Neural crest cell (in vitro differentiated cells): Measurements from ENCODE around the gene SORCS2. TPM values are rescaled to one million over a fixed set of nuclear protein-coding genes. Genes with fewer than 3 reads are reported as not detected.

Experiments
- DNase-seq: peaks from one replicate; pipeline ENCODE4 v3.0.0; 2021; ENCODE audit warnings: low read depth, mixed read lengths, low spot score
- H3K27ac Mint-ChIP-seq: one replicate; pipeline ENCODE4 v1.8.0; 2021; ENCODE audit warnings: mild to moderate bottlenecking, mixed read lengths; ENCODE audit not compliant: unreplicated experiment
- H3K27me3 Mint-ChIP-seq: 2 replicates; pipeline ENCODE4 v1.8.0; 2021; ENCODE audit warnings: low read depth, mild to moderate bottlenecking, mixed read lengths
- H3K36me3 Mint-ChIP-seq: 2 replicates; pipeline ENCODE4 v1.8.0; 2021; ENCODE audit warnings: low read depth, mild to moderate bottlenecking, mixed read lengths
- H3K4me1 Mint-ChIP-seq: 2 replicates; pipeline ENCODE4 v1.8.0; 2021; ENCODE audit warnings: mixed read lengths
- H3K4me3 Mint-ChIP-seq: one replicate; pipeline ENCODE4 v1.8.0; 2021; ENCODE audit warnings: mild to moderate bottlenecking, mixed read lengths
- H3K9me3 Mint-ChIP-seq: 2 replicates; pipeline ENCODE4 v1.8.0; 2021; ENCODE audit warnings: mixed read lengths
- total RNA-seq: library from RNA; stranded (reverse); gene quantifications from 2 replicates; pipeline ENCODE4 v1.2.1, GENCODE V29; 2021
- TF ChIP-seq, protein P1 (sequence below): fragments of 200-600 bp; sonication (generic); conservative IDR thresholded peaks from 2 replicates; pipeline ENCODE4 v1.5.0; 2021; ENCODE audit warnings: antibody characterized with exemption, mild to moderate bottlenecking

Gene SORCS2
- total RNA-seq, 1 donor from 2014 or later = 1.1 TPM

DNA sequence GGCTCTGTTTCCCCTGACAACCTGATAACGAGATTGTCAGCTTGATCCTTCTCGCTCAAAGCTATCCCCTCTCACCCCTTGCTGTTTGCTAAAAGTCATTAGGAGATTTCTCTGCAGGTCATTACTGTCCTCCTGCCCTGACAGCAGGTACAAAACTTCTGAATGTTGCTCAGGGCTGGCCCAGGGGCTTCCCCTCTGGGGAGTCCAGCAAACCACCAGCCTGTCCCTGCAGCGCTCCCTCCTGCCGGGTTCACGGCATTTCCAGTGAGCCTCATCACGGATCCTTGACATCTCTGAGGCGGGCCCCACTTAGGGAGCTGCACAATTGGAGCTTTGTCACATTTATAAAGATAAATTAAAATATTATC is 5.2 kb upstream of the SORCS2 start:
- H3K27me3 Mint-ChIP-seq = peaks cover 48% of the 10 kb centered on the region

DNA sequence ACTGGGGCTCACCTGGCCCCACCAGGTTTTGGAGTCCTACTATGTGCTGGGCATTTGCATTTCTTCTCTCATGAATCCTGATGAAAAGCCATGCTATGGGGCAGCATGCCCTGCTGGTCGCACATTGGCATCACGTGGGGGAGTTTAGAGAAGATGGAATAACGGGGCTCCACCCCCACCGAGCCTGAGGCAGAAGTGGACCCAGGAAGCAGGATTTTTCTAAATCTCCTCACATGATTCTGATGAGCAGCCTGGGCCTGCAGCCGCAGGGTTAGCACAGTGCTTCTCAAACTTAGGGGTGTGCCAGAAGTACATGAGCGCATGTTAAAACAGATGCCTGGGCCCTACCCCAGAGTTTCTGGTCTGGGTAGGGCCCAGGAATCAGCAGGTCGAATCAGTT is 4.6 kb upstream of the SORCS2 start:
- no peak overlapping the region for H3K4me3 Mint-ChIP-seq
- no peaks in the 10 kb centered on the region for H3K4me1 Mint-ChIP-seq
- H3K27ac Mint-ChIP-seq = no peak overlapping the region
- peaks cover 48% of the 10 kb centered on the region for H3K27me3 Mint-ChIP-seq
- no peak for DNase-seq
- H3K9me3 Mint-ChIP-seq = peaks cover 2% of the 10 kb centered on the region
- H3K36me3 Mint-ChIP-seq = no peaks in the 10 kb centered on the region
- TF ChIP-seq, protein P1, sequence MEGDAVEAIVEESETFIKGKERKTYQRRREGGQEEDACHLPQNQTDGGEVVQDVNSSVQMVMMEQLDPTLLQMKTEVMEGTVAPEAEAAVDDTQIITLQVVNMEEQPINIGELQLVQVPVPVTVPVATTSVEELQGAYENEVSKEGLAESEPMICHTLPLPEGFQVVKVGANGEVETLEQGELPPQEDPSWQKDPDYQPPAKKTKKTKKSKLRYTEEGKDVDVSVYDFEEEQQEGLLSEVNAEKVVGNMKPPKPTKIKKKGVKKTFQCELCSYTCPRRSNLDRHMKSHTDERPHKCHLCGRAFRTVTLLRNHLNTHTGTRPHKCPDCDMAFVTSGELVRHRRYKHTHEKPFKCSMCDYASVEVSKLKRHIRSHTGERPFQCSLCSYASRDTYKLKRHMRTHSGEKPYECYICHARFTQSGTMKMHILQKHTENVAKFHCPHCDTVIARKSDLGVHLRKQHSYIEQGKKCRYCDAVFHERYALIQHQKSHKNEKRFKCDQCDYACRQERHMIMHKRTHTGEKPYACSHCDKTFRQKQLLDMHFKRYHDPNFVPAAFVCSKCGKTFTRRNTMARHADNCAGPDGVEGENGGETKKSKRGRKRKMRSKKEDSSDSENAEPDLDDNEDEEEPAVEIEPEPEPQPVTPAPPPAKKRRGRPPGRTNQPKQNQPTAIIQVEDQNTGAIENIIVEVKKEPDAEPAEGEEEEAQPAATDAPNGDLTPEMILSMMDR = no peak

More for the DNA sequence above, 5.2 kb upstream of the SORCS2 start:
- TF ChIP-seq, protein P1 = no peak
- Mint-ChIP-seq H3K27ac (no peak overlapping the region), H3K4me3 (no peak overlapping the region), H3K4me1 (no peaks in the 10 kb centered on the region), H3K9me3 (peaks cover 2% of the 10 kb centered on the region), H3K36me3 (no peaks in the 10 kb centered on the region)
- DNase-seq = no peak

DNA sequence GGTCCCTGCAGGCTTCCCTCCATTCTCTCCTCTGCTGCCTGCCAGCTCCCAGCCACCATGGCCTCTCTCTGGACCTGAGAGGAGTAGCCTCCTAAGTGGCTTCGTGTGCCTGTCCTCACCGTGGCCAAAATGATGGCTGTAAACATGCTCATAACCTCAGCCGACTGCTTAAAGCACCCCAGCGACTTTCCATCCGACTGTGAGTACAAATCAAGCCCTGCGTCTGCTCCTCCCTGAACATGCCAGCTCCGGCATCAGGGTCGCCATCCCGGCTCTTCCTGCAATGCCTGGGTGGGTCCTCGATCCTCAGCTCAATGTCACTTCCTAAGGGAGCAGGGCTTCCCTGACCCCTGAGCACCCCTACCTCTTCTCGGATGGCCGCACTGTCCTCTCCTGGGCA is 3.3 kb upstream of the SORCS2 start:
- peaks cover 60% of the 10 kb centered on the region for H3K27me3 Mint-ChIP-seq
- no peak overlapping the region for H3K27ac Mint-ChIP-seq
- no peak for DNase-seq
- H3K4me3 Mint-ChIP-seq = no peak overlapping the region
- no peaks in the 10 kb centered on the region for H3K36me3 Mint-ChIP-seq
- H3K4me1 Mint-ChIP-seq = no peaks in the 10 kb centered on the region
- TF ChIP-seq, protein P1 = no peak
- no peaks in the 10 kb centered on the region for H3K9me3 Mint-ChIP-seq

DNA sequence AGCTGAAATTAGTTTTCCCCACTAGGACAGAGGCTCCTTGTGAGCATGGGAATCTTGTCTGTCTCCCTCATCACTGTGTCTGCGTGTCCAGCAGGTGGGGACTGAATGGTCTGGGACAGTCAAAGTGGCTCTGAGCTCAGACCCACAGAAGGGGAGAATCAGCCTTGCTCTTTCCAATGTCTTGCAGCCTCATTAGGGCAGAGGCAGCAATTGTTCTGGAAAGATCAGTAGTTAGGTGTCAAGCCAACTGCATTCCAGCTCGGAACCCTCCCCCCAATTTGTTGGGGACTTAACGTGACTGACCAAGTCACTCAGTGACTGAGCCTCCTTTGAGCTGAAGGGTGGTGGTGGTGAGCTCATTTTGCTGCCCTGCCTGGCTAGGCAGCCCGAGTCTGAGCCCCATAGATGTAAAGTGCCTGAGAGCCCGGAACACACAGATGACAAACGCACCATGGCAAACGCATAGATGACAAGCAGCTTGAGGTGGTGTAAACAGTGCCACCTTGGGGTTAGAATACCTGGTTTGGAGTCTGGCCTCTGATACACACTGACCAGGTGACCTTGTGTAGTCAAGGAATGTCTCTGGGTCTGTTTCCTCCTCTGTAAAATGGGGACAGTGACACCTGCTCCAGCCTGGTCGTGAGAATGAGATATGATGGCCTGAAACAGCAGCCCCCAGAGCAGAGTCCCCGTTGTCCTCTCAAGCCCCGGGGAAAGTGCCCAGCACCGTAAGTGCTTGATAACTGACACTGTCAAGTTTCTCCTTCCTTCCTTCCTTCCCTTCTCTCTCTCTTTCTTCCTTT is 2.7 kb upstream of the SORCS2 start:
- TF ChIP-seq, protein P1 = no peak
- Mint-ChIP-seq H3K27me3 (peaks cover 66% of the 10 kb centered on the region), H3K36me3 (no peaks in the 10 kb centered on the region), H3K27ac (no peak overlapping the region), H3K9me3 (no peaks in the 10 kb centered on the region), H3K4me3 (no peak overlapping the region), H3K4me1 (no peaks in the 10 kb centered on the region)
- no peak for DNase-seq

DNA sequence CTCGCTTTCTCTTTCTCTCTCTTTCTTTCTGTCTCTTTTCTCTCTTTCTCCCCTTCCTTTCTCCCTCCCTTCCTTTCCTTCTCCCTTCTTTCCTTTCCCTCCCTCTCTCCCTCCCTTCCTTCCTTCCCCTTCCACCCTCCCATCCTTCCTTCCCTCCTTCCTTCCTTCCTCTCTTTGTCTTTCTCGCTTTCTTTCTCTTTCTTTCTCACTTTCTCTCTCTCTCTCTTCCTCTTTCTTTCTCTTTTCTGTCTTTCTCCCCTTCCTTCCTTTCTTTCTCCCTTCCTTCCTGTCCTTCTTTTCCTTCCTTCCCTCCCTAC is 2.1 kb upstream of the SORCS2 start:
- no peak overlapping the region for H3K4me3 Mint-ChIP-seq
- peaks cover 72% of the 10 kb centered on the region for H3K27me3 Mint-ChIP-seq
- H3K27ac Mint-ChIP-seq = no peak overlapping the region
- H3K4me1 Mint-ChIP-seq = no peaks in the 10 kb centered on the region
- no peaks in the 10 kb centered on the region for H3K36me3 Mint-ChIP-seq
- no peak for DNase-seq
- no peaks in the 10 kb centered on the region for H3K9me3 Mint-ChIP-seq
- TF ChIP-seq, protein P1 = no peak
